Measurements from ENCODE around the gene RBM39.

DNA sequence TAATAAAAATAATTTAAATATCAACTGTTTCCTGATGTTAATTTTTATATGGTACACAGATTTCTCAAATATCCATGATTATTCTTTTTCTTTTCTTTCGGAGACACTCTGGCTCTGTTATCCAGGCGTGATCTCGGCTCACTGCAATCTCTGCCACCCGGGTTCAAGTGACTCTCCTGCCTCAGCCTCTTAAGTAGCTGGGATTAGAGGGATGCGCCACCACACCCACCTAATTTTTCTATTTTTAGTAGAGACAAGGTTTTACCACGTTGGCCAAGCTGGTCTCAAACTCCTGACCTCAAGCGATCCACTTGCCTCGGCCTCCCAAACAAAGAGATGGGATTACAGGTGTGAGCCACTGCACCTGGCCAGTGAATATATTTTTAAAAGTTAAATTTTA is 22.3 kb downstream of the RBM39 start:
- TF ChIP-seq, protein P1, sequence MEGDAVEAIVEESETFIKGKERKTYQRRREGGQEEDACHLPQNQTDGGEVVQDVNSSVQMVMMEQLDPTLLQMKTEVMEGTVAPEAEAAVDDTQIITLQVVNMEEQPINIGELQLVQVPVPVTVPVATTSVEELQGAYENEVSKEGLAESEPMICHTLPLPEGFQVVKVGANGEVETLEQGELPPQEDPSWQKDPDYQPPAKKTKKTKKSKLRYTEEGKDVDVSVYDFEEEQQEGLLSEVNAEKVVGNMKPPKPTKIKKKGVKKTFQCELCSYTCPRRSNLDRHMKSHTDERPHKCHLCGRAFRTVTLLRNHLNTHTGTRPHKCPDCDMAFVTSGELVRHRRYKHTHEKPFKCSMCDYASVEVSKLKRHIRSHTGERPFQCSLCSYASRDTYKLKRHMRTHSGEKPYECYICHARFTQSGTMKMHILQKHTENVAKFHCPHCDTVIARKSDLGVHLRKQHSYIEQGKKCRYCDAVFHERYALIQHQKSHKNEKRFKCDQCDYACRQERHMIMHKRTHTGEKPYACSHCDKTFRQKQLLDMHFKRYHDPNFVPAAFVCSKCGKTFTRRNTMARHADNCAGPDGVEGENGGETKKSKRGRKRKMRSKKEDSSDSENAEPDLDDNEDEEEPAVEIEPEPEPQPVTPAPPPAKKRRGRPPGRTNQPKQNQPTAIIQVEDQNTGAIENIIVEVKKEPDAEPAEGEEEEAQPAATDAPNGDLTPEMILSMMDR (IDR thresholded peaks at IDR 0.05): no peak
- no peak for TF ChIP-seq POLR2A (IDR thresholded peaks at IDR 0.05)

Measured in lower leg skin (tissue), 3 donors.